Fibroblast of lung (primary cell): ENCODE measurements around the gene PRKAG2. TPM values are rescaled to one million over a fixed set of nuclear protein-coding genes. Genes with fewer than 3 reads are reported as not detected.

Source experiments
- DNase-seq, 2 donors: peaks; one replicate each; pipeline versions ENCODE4 v3.0.0 to v3.0.0-alpha.2; 2010; ENCODE audit warnings: low read depth in 2 of 2
- H2AFZ ChIP-seq: 2 replicates; pipeline ENCODE4 v1.5.1; 2012; ENCODE audit warnings: low read length, control low read depth, inconsistent platforms
- H3K27ac ChIP-seq: 2 replicates; pipeline ENCODE4 v1.5.1; 2011; ENCODE audit warnings: low read length, control low read depth; ENCODE audit not compliant: insufficient read depth
- H3K27me3 ChIP-seq: 2 replicates; pipeline ENCODE4 v1.5.1; 2011; ENCODE audit warnings: mild to moderate bottlenecking, low read length; ENCODE audit not compliant: control insufficient read depth, insufficient read depth
- H3K36me3 ChIP-seq: 2 replicates; pipeline ENCODE4 v1.5.1; 2011; ENCODE audit warnings: low read length; ENCODE audit not compliant: control insufficient read depth, insufficient read depth
- H3K4me1 ChIP-seq: 2 replicates; pipeline ENCODE4 v1.5.1; 2011; ENCODE audit warnings: low read length; ENCODE audit not compliant: control insufficient read depth, insufficient read depth; ENCODE audit errors: extremely low read depth
- H3K4me2 ChIP-seq: 2 replicates; pipeline ENCODE4 v1.5.1; 2011; ENCODE audit warnings: low read length, control low read depth; ENCODE audit not compliant: insufficient read depth; ENCODE audit errors: extremely low read depth
- H3K4me3 ChIP-seq, 4 experiments: fragments of 200-600 bp in 1 of 4; sonication (generic) in 1 of 4; replicated peaks in 1 of 4; 2 replicates each; pipeline ENCODE4 v1.5.1; 2011 to 2016; ENCODE audit warnings: low read length in 4 of 4, low read depth in 3 of 4, mild to moderate bottlenecking in 3 of 4, control low read depth in 2 of 4, inconsistent platforms in 1 of 4, mixed read lengths in 1 of 4; ENCODE audit not compliant: insufficient read depth in 1 of 4; ENCODE audit errors: control extremely low read depth in 1 of 4
- H3K79me2 ChIP-seq: 2 replicates; pipeline ENCODE4 v1.5.1; 2012; ENCODE audit warnings: mild to moderate bottlenecking, low read length, inconsistent platforms; ENCODE audit not compliant: control insufficient read depth, insufficient read depth
- H3K9ac ChIP-seq: 2 replicates; pipeline ENCODE4 v1.5.1; 2011; ENCODE audit warnings: mild to moderate bottlenecking, low read length, control low read depth; ENCODE audit not compliant: insufficient read depth
- H3K9me3 ChIP-seq: 2 replicates; pipeline ENCODE4 v1.5.1; 2012; ENCODE audit warnings: low read depth, low read length; ENCODE audit not compliant: control insufficient read depth, insufficient read depth
- H4K20me1 ChIP-seq: 2 replicates; pipeline ENCODE4 v1.5.1; 2011; ENCODE audit warnings: low read length; ENCODE audit not compliant: control insufficient read depth, insufficient read depth; ENCODE audit errors: extremely low read depth
- EZH2 ChIP-seq: IDR thresholded peaks from 2 replicates; pipeline ENCODE4 v1.5.1; 2012; ENCODE audit warnings: low read length, control low read depth, mild to moderate bottlenecking; ENCODE audit errors: missing control alignments
- polyA plus RNA-seq, 2 donors: library from polyadenylated mRNA; depleted of rRNA in 1 of 2; stranded (reverse) in 1 of 2; unstranded in 1 of 2; fragments of >200 nt; gene quantifications; 2 replicates each; pipeline ENCODE4 v1.2.1, GENCODE V29; 2011 to 2012; ENCODE audit warnings: missing spikeins in 1 of 2
- total RNA-seq: library from RNA; depleted of rRNA; stranded (reverse); fragments of >200 nt; gene quantifications from 2 replicates; pipeline ENCODE4 v1.2.1, GENCODE V29; 2014
- TF ChIP-seq, protein P1 (sequence below), 2 donors: IDR thresholded peaks in 1 of 2; conservative IDR thresholded peaks in 1 of 2; 1 replicate in 1 of 2; 2 replicates in 1 of 2; pipeline ENCODE4 v1.5.1; 2011 to 2012; ENCODE audit warnings: low read length in 2 of 2, control low read depth in 1 of 2, inconsistent platforms in 1 of 2, low read depth in 1 of 2, mild to moderate bottlenecking in 1 of 2

Gene PRKAG2
- total and polyA plus RNA-seq, 2 donors (not counting 1 experiment from before 2014, with no cell fraction given) = 11.9 to 56.7 TPM

DNA sequence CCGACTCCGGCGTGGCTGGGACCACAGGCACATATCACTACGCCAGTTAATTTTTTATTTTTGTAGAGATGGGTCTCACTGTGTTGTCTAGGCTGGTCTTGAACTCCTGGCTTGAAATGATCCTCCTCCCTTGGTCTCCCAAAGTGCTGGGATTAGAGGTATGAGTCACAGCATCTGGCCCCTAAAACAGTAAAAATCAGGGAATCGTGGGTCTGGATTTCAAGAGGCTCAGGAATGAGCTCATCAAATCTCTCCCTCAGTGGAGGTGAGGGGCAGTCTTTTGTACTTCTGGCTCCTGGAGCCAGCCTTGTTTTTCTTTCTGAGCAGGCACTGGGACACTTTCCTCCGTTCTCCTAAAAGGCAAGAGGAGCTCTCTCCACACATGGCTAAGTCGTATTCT lies 325.1 kb downstream of the PRKAG2 start:
- no peak overlapping the region for H3K4me3 ChIP-seq
- H3K27ac ChIP-seq = no peak overlapping the region
- H3K4me2 ChIP-seq = no peak overlapping the region
- H3K79me2 ChIP-seq = no peaks in the 10 kb centered on the region
- no peaks in the 10 kb centered on the region for H3K9me3 ChIP-seq
- peaks cover 2% of the 10 kb centered on the region for H3K27me3 ChIP-seq
- DNase-seq = peak in 1 of 2 donors; percentile 37
- no peaks in the 10 kb centered on the region for H3K4me1 ChIP-seq
- no peak overlapping the region for H3K9ac ChIP-seq
- no peak overlapping the region for H2AFZ ChIP-seq
- TF ChIP-seq, protein P1, sequence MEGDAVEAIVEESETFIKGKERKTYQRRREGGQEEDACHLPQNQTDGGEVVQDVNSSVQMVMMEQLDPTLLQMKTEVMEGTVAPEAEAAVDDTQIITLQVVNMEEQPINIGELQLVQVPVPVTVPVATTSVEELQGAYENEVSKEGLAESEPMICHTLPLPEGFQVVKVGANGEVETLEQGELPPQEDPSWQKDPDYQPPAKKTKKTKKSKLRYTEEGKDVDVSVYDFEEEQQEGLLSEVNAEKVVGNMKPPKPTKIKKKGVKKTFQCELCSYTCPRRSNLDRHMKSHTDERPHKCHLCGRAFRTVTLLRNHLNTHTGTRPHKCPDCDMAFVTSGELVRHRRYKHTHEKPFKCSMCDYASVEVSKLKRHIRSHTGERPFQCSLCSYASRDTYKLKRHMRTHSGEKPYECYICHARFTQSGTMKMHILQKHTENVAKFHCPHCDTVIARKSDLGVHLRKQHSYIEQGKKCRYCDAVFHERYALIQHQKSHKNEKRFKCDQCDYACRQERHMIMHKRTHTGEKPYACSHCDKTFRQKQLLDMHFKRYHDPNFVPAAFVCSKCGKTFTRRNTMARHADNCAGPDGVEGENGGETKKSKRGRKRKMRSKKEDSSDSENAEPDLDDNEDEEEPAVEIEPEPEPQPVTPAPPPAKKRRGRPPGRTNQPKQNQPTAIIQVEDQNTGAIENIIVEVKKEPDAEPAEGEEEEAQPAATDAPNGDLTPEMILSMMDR (conservative IDR thresholded peaks at IDR 0.05 in 1 of 2, IDR thresholded peaks at IDR 0.05 in 1 of 2; ENCODE audit: low read depth in 1 of 2, low read length in 2 of 2) = no peak
- no peak for TF ChIP-seq EZH2
- no peaks in the 10 kb centered on the region for H3K36me3 ChIP-seq
- no peaks in the 10 kb centered on the region for H4K20me1 ChIP-seq

DNA sequence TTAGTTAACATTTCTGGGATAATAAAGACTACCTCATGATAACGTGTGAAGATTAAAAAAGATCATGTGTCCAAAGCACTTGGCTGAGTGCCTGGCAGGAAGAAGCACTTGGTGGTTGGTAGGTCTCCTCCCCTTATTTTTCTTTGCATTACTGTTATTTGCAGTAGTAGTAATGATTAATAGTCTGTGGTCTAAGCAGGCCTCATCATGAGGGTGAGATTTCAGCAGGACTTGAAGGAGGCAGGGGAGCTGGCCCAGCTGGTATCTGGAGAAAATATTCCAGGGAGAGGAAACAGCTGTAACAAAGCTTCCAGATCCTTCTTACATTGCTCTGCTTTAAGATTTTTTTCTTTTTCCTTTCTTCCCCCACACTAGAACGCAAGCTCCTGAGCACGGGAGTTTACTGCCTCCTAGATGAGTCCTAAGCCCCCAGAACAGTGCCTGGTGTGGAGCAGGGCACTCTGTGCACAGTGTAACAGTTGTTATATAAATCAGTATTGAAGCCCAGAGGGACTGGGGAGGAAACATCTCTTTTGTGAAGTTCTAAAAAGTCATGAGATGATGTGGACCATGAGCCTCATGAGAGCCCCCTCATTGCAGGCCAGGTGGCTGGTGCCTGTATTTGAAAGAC lies 326.1 kb downstream of the PRKAG2 start:
- H3K4me3 ChIP-seq = no peak overlapping the region
- no peaks in the 10 kb centered on the region for H3K9me3 ChIP-seq
- H3K27me3 ChIP-seq = peaks cover 2% of the 10 kb centered on the region
- H3K9ac ChIP-seq = no peak overlapping the region
- no peaks in the 10 kb centered on the region for H3K4me1 ChIP-seq
- H4K20me1 ChIP-seq = no peaks in the 10 kb centered on the region
- H3K4me2 ChIP-seq = no peak overlapping the region
- no peak overlapping the region for H3K27ac ChIP-seq
- H3K36me3 ChIP-seq = no peaks in the 10 kb centered on the region
- H3K79me2 ChIP-seq = no peaks in the 10 kb centered on the region
- no peak overlapping the region for H2AFZ ChIP-seq
- DNase-seq = peak; percentile 94 to 97
- TF ChIP-seq, protein P1 (conservative IDR thresholded peaks at IDR 0.05 in 1 of 2, IDR thresholded peaks at IDR 0.05 in 1 of 2; ENCODE audit: low read depth in 1 of 2, low read length in 2 of 2) = no peak
- no peak for TF ChIP-seq EZH2

DNA sequence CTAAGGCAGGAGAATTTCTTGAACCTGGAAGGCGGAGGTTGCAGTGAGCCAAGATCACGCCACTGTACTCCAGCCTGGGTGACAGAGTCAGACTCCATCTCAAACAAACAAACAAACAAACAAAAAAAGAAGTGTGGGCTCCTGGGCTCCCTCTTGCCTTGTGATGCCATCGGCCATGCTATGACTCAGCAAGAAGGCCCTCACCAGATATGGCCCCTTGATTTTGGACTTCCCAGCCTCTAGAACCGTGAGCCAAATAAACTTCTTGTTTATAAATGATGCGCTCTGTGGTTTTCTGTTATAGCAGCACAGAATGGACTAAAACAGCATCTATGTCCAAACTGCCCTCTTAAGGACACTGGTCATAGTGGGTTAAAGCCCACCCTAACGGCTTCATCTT lies 327.3 kb downstream of the PRKAG2 start:
- TF ChIP-seq EZH2 = no peak
- TF ChIP-seq, protein P1 (conservative IDR thresholded peaks at IDR 0.05 in 1 of 2, IDR thresholded peaks at IDR 0.05 in 1 of 2; ENCODE audit: low read depth in 1 of 2, low read length in 2 of 2) = no peak
- Histone ChIP-seq H3K4me1 (no peaks in the 10 kb centered on the region), H3K4me2 (no peak overlapping the region), H3K36me3 (no peaks in the 10 kb centered on the region), H3K79me2 (no peaks in the 10 kb centered on the region), H3K27me3 (peaks cover 2% of the 10 kb centered on the region), H3K4me3 (no peak overlapping the region), H3K9me3 (no peaks in the 10 kb centered on the region), H4K20me1 (no peaks in the 10 kb centered on the region), H3K27ac (no peak overlapping the region), H2AFZ (no peak overlapping the region), H3K9ac (no peak overlapping the region)
- no peak for DNase-seq
